ENCODE results near the gene ATXN10.
A peak's percentile ranks its signal among the peaks of the same experiment; 100 is the strongest.
"Not testable (repeated sequence)": the region's sequence is repeated elsewhere in the genome, so short reads cannot be mapped to it uniquely, and the experiment has no call there.

Gene ATXN10, protein sequence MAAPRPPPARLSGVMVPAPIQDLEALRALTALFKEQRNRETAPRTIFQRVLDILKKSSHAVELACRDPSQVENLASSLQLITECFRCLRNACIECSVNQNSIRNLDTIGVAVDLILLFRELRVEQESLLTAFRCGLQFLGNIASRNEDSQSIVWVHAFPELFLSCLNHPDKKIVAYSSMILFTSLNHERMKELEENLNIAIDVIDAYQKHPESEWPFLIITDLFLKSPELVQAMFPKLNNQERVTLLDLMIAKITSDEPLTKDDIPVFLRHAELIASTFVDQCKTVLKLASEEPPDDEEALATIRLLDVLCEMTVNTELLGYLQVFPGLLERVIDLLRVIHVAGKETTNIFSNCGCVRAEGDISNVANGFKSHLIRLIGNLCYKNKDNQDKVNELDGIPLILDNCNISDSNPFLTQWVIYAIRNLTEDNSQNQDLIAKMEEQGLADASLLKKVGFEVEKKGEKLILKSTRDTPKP

DNA sequence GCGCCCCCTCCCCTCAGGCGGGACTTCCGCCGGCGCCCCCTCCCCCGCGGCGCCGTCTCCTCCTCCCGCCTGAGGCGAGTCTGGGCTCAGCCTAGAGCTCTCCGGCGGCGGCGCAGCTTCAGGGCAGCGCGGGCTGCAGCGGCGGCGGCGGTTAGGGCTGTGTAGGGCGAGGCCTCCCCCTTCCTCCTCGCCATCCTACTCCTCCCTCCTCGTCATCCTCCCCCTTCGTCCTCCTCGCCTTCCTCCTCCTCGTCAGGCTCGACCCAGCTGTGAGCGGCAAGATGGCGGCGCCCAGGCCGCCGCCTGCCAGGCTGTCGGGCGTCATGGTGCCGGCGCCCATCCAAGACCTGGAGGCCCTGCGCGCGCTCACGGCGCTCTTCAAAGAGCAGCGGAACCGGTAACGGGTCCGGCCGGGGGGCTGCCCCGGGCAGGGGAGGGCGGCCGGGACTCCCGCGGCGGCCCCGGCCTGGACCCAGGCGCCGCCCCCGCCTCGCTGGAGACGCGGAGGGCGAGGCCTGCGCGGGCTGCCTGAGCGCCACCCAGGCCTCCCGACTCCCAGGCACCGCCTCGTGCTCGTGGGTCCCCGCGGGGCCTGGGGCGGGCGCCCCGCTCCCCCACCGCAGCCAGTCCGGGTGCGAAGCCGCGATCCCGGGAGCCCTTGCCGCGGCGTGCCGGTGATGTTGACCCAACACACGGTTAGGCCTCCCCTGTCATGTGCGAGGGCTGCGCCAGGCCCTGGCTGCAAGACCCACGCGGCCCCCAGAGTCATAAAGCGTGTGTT is at the start of gene ATXN10:
ATXN10 (plus strand) TSS at position 52 of the 781 bp plus-strand sequence; CDS start at position 282, 230 bp downstream.
- Histone ChIP-seq H3K36me3 (ENCODE audit: insufficient read depth, low read length) (no peaks in the 10 kb centered on the region), H3K4me3 (ENCODE audit: low read depth in 1 of 2, low read length in 2 of 2) (peak within 1 kb of the TSS; percentile 87 to 91), H3K4me1 (ENCODE audit: insufficient read depth, low read length) (peaks cover 23% of the 10 kb centered on the region), H3K27ac (ENCODE audit: low read depth, low read length) (peak within 1 kb of the TSS; percentile 82), H3K9me3 (ENCODE audit: low read length) (no peaks in the 10 kb centered on the region), H3K9ac (ENCODE audit: low read length) (peak within 1 kb of the TSS; percentile 66), H3K27me3 (ENCODE audit: control insufficient read depth in 1 of 2, insufficient read depth in 2 of 2, low read length in 2 of 2) (no peaks in the 10 kb centered on the region)

DNA sequence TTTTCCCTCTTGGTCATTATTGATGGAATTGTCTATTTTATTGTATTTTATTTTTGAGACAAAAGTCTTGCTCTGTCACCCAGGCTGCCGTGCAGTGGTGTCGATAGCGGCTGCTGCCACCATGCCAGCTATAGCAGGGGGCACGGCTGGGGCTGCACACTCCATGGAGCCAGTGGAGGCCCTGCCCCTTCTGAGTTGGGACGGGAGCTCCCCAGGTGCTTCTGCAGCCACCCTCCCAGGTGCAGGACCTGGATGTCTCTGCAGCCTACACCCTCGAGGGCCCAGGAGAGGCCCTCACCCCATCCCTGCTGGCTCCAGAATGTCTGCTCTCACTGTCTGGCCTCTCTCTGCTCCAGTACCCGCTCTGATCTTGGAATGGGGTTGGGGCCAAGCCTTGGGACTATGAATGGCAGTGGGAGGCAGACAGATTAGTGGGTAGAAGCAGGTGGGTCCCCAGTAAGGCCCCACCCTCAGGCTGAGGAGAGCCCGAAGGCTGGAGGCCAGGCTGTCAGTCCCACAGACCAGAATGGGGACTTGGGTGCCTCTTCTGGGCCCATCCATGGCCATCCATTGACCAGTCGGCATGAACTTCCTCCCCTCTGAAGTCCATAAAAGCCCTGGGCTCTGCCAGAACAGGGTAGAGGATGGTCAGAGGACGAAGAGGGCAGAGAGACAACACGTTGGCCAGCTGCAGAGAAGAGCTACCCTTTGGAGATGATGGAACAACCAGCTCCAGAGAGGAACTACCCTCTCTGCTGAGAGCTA is 49.6 kb upstream of the ATXN10 start:
- Histone ChIP-seq H3K9me3 (ENCODE audit: low read length) (no peaks in the 10 kb centered on the region), H3K4me3 (ENCODE audit: low read depth in 1 of 2, low read length in 2 of 2) (no peak overlapping the region), H3K27ac (ENCODE audit: low read depth, low read length) (no peak overlapping the region), H3K9ac (ENCODE audit: low read length) (no peak overlapping the region), H3K36me3 (ENCODE audit: insufficient read depth, low read length) (no peaks in the 10 kb centered on the region), H3K27me3 (ENCODE audit: control insufficient read depth in 1 of 2, insufficient read depth in 2 of 2, low read length in 2 of 2) (peaks cover 0 to under 1% of the 10 kb centered on the region in 2 donors), H3K4me1 (ENCODE audit: insufficient read depth, low read length) (no peaks in the 10 kb centered on the region)

DNA sequence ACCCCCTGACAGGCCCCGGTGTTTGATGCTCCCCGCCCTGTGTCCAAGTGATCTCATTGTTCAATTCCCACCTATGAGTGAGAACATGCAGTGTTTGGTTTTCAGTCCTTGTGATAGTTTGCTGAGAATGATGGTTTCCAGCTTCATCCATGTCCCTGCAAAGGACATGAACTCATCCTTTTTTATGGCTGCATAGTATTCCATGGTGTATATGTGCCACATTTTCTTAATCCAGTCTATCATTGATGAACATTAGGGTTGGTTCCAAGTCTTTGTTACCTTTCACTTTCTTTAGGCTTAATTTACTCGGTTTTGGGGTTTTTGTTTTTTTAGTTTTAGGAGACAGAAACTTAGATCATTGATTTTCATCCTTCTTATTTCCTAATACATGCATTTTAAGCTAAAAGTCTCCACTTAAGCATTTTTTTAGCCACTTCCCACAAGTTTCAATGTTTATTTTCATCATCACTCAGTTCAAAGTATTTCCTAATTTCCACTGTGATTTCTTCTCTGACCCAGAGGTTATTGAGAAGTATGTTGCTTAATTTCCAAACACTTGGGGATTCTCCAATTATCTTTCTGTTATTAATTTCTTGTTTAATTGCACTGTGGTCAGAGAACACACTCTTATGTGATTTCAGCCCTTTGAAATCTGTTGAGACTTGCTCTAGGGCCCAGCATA is 48.0 kb upstream of the ATXN10 start:
- H3K36me3 ChIP-seq (ENCODE audit: insufficient read depth, low read length); H3K27me3 ChIP-seq (ENCODE audit: control insufficient read depth in 1 of 2, insufficient read depth in 2 of 2, low read length in 2 of 2); H3K4me1 ChIP-seq (ENCODE audit: insufficient read depth, low read length); H3K9me3 ChIP-seq (ENCODE audit: low read length); H3K4me3 ChIP-seq (ENCODE audit: low read depth in 1 of 2, low read length in 2 of 2); H3K9ac ChIP-seq (ENCODE audit: low read length); H3K27ac ChIP-seq (ENCODE audit: low read depth, low read length): not testable (repeated sequence)

DNA sequence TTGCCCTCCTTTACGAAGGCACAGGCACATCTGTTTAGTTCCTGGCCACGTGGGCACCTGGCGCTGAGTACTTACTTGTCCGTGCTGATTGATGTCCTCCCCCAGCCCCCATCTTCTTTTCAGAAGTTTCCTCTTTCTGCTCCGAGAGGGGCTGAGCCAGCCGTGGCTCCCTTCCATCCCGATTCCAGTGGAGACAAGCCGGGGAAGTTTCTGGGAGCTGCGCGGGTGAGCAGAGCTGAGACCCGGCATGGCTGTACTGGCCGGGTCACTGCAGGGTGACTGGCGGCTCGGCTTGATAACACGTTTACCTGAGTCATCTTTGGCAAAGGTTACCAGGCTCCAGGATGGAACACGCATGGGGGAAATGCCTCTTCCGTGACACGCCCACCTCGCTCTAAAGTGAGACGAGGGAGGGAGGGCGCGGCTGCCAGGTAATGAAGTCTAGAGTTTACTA is 45.4 kb upstream of the ATXN10 start:
- Histone ChIP-seq H3K27me3 (ENCODE audit: control insufficient read depth in 1 of 2, insufficient read depth in 2 of 2, low read length in 2 of 2) (peaks cover 0 to 6% of the 10 kb centered on the region in 2 donors), H3K4me3 (ENCODE audit: low read depth in 1 of 2, low read length in 2 of 2) (no peak overlapping the region), H3K36me3 (ENCODE audit: insufficient read depth, low read length) (no peaks in the 10 kb centered on the region), H3K9ac (ENCODE audit: low read length) (no peak overlapping the region), H3K4me1 (ENCODE audit: insufficient read depth, low read length) (no peaks in the 10 kb centered on the region), H3K9me3 (ENCODE audit: low read length) (no peaks in the 10 kb centered on the region), H3K27ac (ENCODE audit: low read depth, low read length) (no peak overlapping the region)

DNA sequence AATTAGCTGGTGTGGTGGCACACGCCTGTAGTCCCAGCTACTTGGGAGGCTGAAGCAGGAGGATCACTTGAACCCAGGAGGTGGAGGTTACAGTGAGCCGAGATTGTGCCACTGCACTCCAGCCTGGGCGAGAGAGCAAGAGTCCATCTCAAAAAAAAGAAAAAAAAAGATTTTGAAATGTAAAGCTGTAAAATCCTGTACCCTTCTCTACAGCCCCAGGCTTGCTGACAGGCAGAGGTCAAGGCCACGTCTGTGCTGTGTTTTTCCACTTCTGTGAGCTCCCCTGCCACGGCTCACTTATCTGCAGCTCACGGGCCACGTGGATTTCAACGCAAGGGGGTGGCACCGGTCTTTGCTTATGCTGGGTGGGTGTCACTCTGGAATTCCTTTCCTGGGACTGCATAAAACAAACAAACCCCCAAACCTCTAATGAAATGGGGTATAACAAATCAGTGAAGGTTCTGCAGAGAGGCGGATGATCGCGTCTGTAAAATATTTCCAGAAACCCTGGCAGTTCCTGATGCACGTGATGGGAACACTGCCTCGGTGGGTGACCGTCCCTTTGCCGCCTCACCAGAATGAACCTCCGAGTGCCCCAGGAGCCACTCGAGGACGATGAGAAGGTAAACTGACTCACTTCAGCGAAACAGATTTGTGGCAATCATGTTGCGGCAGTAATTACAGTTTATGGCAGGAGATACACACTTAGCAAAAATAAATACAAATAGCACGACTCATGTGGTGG is 44.0 kb upstream of the ATXN10 start:
- H3K36me3 ChIP-seq (ENCODE audit: insufficient read depth, low read length), result no peaks in the 10 kb centered on the region
- H3K4me3 ChIP-seq (ENCODE audit: low read depth in 1 of 2, low read length in 2 of 2), result no peak overlapping the region
- peaks cover 0 to 14% of the 10 kb centered on the region in 2 donors for H3K27me3 ChIP-seq (ENCODE audit: control insufficient read depth in 1 of 2, insufficient read depth in 2 of 2, low read length in 2 of 2)
- no peak overlapping the region for H3K9ac ChIP-seq (ENCODE audit: low read length)
- no peak overlapping the region for H3K27ac ChIP-seq (ENCODE audit: low read depth, low read length)
- H3K9me3 ChIP-seq (ENCODE audit: low read length), result no peaks in the 10 kb centered on the region
- no peaks in the 10 kb centered on the region for H3K4me1 ChIP-seq (ENCODE audit: insufficient read depth, low read length)

DNA sequence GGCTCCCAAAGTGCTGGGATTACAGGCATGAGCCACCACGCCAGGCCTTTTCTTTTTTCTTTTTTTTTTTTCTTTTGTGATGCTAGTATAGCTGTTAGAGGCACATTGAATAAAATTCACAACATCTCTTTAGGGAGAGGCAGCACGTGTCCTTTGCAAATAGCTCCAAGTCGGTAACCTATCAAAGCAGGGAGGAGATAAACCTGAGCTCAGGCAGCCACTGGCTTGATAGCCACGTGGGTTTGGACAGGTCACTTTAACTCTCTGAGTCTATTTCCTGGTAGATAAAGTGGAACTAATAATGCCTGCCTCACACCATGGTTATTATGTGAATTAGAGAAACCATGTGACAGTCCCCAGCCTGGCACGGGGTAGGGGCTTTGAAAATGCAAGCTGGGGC is 43.1 kb upstream of the ATXN10 start:
- no peak overlapping the region for H3K9ac ChIP-seq (ENCODE audit: low read length)
- no peaks in the 10 kb centered on the region for H3K9me3 ChIP-seq (ENCODE audit: low read length)
- no peaks in the 10 kb centered on the region for H3K36me3 ChIP-seq (ENCODE audit: insufficient read depth, low read length)
- peaks cover 0 to 14% of the 10 kb centered on the region in 2 donors for H3K27me3 ChIP-seq (ENCODE audit: control insufficient read depth in 1 of 2, insufficient read depth in 2 of 2, low read length in 2 of 2)
- no peak overlapping the region for H3K27ac ChIP-seq (ENCODE audit: low read depth, low read length)
- no peak overlapping the region for H3K4me3 ChIP-seq (ENCODE audit: low read depth in 1 of 2, low read length in 2 of 2)
- H3K4me1 ChIP-seq (ENCODE audit: insufficient read depth, low read length), result no peaks in the 10 kb centered on the region

DNA sequence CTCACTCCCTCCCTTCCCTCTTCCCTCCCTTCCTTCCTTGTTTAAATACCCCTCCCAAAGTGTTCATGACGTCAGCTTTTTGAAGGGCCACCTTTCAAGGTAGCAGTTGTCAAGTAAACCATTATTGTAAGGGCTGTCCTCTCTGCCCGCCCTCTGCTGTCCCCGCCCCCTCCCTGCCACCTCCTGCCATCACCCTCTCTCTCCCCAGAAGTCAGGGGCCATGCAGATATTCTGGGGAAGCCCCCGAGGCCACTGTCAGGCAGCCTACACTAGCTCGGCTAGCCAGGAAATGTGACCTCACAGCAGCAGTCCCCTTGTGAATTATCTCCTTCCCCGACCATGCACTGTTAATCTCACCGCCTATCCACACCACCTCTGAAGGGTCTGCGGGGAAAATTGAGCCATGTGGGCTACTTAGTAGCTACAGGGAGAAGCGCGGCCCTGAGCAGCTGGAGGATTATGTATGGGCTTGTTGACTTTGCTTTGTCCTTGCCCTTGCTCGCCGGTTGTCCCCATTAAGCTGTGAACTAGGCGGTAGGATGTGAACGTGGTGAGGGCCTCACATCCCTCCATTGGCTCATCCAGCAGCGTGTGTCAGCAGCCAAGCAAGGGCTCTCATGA is 42.1 kb upstream of the ATXN10 start:
- H3K36me3 ChIP-seq (ENCODE audit: insufficient read depth, low read length), result no peaks in the 10 kb centered on the region
- H3K9me3 ChIP-seq (ENCODE audit: low read length), result no peaks in the 10 kb centered on the region
- no peak overlapping the region for H3K27ac ChIP-seq (ENCODE audit: low read depth, low read length)
- peaks cover 0 to 19% of the 10 kb centered on the region in 2 donors for H3K27me3 ChIP-seq (ENCODE audit: control insufficient read depth in 1 of 2, insufficient read depth in 2 of 2, low read length in 2 of 2)
- H3K9ac ChIP-seq (ENCODE audit: low read length), result no peak overlapping the region
- no peaks in the 10 kb centered on the region for H3K4me1 ChIP-seq (ENCODE audit: insufficient read depth, low read length)
- H3K4me3 ChIP-seq (ENCODE audit: low read depth in 1 of 2, low read length in 2 of 2), result no peak overlapping the region

DNA sequence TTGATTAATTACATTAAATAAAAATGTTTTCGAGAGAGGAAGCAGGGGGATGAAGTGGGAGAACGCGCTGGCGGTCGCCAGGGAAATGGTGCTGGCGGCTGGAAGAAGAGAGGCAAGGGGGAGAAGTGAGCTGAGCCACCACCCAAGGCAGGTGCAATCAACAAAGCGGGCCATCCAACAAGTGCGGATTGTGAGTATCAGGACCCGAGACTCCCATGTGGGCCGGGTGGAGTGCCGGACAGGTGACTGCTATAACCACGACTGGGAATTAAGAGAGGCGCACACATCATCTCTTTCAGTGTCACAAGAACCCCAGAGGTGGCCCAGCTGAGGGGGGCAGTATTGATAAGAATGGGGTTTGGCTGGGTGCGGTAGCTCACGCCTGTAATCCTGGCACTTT is 41.2 kb upstream of the ATXN10 start:
- no peak overlapping the region for H3K27ac ChIP-seq (ENCODE audit: low read depth, low read length)
- no peaks in the 10 kb centered on the region for H3K36me3 ChIP-seq (ENCODE audit: insufficient read depth, low read length)
- no peaks in the 10 kb centered on the region for H3K9me3 ChIP-seq (ENCODE audit: low read length)
- no peaks in the 10 kb centered on the region for H3K4me1 ChIP-seq (ENCODE audit: insufficient read depth, low read length)
- peaks cover 0 to 20% of the 10 kb centered on the region in 2 donors for H3K27me3 ChIP-seq (ENCODE audit: control insufficient read depth in 1 of 2, insufficient read depth in 2 of 2, low read length in 2 of 2)
- no peak overlapping the region for H3K9ac ChIP-seq (ENCODE audit: low read length)
- no peak overlapping the region for H3K4me3 ChIP-seq (ENCODE audit: low read depth in 1 of 2, low read length in 2 of 2)

DNA sequence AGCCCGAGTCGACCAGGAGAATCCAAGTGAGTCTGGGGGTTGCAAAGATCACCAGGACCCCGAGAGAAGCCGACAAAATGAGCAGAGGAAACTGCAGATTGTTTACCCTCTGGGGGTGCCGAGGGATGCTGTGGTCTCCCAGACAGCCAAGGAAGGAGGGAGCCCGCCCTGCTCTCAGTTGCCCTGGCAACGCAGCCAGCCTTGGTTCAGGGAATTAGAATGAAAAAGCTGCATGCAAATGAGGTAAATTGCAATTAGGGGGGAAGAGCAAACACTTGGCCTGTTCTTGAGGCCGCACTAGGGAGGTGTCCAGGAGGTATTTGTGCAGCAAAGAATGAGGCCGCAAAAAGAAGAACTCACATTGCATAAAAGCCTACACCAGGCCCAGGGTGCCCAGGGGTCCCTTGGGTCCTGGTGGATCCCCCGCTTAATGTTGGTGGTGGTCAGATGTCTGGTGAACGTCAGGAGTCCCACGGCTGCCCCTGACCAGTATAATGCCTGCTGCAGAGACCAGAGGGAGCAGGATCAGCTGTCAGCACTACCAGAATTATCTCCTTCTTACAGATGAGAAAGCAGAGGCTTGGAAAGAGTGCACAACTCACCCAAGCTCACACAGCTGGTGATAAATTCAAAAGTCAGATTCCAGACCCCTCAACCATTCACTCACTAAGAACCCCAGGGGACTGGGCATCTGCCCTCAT is 40.3 kb upstream of the ATXN10 start:
- no peak overlapping the region for H3K9ac ChIP-seq (ENCODE audit: low read length)
- peaks cover 0 to 20% of the 10 kb centered on the region in 2 donors for H3K27me3 ChIP-seq (ENCODE audit: control insufficient read depth in 1 of 2, insufficient read depth in 2 of 2, low read length in 2 of 2)
- H3K9me3 ChIP-seq (ENCODE audit: low read length), result no peaks in the 10 kb centered on the region
- H3K36me3 ChIP-seq (ENCODE audit: insufficient read depth, low read length), result no peaks in the 10 kb centered on the region
- H3K4me3 ChIP-seq (ENCODE audit: low read depth in 1 of 2, low read length in 2 of 2), result no peak overlapping the region
- H3K4me1 ChIP-seq (ENCODE audit: insufficient read depth, low read length), result no peaks in the 10 kb centered on the region
- H3K27ac ChIP-seq (ENCODE audit: low read depth, low read length), result no peak overlapping the region
